Measurements from ENCODE around the gene OR9K2. TPM values are rescaled to one million over a fixed set of nuclear protein-coding genes. Genes with fewer than 3 reads are reported as not detected.
"Not testable (repeated sequence)": the region's sequence is repeated elsewhere in the genome, so short reads cannot be mapped to it uniquely, and the experiment has no call there.

Gene OR9K2
- total and polyA plus RNA-seq, 5 donors from 2014 or later: not detected

- H3K9me3 ChIP-seq (ENCODE audit: control insufficient read depth in 2 of 2, low read length in 2 of 2); H3K9me3 Mint-ChIP-seq; H3K36me3 ChIP-seq (ENCODE audit: control insufficient read depth, insufficient read depth, low read length); H3K27ac Mint-ChIP-seq; DNase-seq; H3K27me3 ChIP-seq (ENCODE audit: control insufficient read depth, insufficient read depth, low read length); H3K4me1 Mint-ChIP-seq; H3K27ac ChIP-seq (ENCODE audit: insufficient read depth, low read length, poor library complexity, severe bottlenecking); H3K4me3 Mint-ChIP-seq; H3K36me3 Mint-ChIP-seq; H3K4me3 ChIP-seq (ENCODE audit: low read depth, low read length); ATAC-seq (ENCODE audit: low read depth in 2 of 2); H3K4me1 ChIP-seq (ENCODE audit: control insufficient read depth, insufficient read depth, low read length, poor library complexity, severe bottlenecking): not testable (repeated sequence)
- peaks cover 13% of the 10 kb centered on the region for H3K27me3 Mint-ChIP-seq
These were observed 40.9 kb downstream of the OR9K2 start for GRCh38 chr12:55167010-55167640.

DNA sequence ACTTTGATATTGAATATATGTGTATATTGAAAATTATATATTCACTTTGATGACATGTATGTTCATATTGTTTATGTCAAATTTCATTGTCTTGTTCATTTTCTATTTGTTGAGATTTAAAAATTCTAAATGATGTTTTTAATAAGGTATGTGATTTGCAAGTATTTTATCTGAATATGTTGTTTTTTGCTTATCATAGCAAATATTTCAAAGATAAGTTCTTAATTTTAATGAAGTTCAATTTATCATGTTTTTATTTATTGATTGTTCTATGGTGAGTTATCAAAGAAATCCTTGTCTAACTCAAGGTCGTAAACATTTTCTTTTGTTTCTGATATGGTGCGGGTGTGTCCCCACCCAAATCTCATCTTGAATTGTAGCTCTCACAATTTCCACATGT, 45.2 kb downstream of the OR9K2 start:
- ATAC-seq (ENCODE audit: low read depth in 2 of 2): no peak
- Histone ChIP-seq H3K36me3 (ENCODE audit: control insufficient read depth, insufficient read depth, low read length) (no peaks in the 10 kb centered on the region), H3K4me3 (ENCODE audit: low read depth, low read length) (no peak overlapping the region), H3K4me1 (ENCODE audit: control insufficient read depth, insufficient read depth, low read length, poor library complexity, severe bottlenecking) (no peaks in the 10 kb centered on the region), H3K27me3 (ENCODE audit: control insufficient read depth, insufficient read depth, low read length) (peaks cover 7% of the 10 kb centered on the region), H3K27ac (ENCODE audit: insufficient read depth, low read length, poor library complexity, severe bottlenecking) (no peak overlapping the region), H3K9me3 (ENCODE audit: control insufficient read depth in 2 of 2, low read length in 2 of 2) (no peaks in the 10 kb centered on the region)
- no peaks in the 10 kb centered on the region for H3K4me1 Mint-ChIP-seq
- H3K36me3 Mint-ChIP-seq: no peaks in the 10 kb centered on the region
- H3K27ac Mint-ChIP-seq: no peak overlapping the region
- no peak overlapping the region for H3K4me3 Mint-ChIP-seq
- no peaks in the 10 kb centered on the region for H3K9me3 Mint-ChIP-seq
- DNase-seq: no peak
- H3K27me3 Mint-ChIP-seq: peaks cover 19% of the 10 kb centered on the region

DNA sequence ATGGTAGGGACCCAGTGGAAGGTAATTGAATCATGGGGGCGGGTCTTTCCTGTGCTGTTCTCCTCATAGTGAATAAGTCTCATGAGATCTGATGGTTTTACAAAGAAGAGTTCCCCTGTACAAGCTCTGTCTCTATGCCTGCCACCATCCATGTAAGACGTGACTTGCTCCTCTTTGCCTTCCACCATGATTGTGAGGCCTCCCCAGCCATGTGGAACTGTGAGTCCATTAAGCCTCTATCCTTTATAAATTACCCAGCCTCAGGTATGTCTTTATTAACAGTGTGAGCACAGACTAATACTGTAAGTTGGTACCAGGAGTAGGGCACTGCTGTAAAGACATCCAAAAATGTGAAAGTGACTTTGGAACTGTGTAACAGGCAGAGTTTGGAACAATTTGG, 45.6 kb downstream of the OR9K2 start:
- H3K9me3 Mint-ChIP-seq; H3K4me1 Mint-ChIP-seq; H3K27ac ChIP-seq (ENCODE audit: insufficient read depth, low read length, poor library complexity, severe bottlenecking); H3K9me3 ChIP-seq (ENCODE audit: control insufficient read depth in 2 of 2, low read length in 2 of 2); H3K27me3 ChIP-seq (ENCODE audit: control insufficient read depth, insufficient read depth, low read length); DNase-seq; H3K27ac Mint-ChIP-seq; H3K4me3 Mint-ChIP-seq; H3K36me3 ChIP-seq (ENCODE audit: control insufficient read depth, insufficient read depth, low read length); H3K36me3 Mint-ChIP-seq; H3K4me3 ChIP-seq (ENCODE audit: low read depth, low read length); H3K4me1 ChIP-seq (ENCODE audit: control insufficient read depth, insufficient read depth, low read length, poor library complexity, severe bottlenecking); ATAC-seq (ENCODE audit: low read depth in 2 of 2): not testable (repeated sequence)
- H3K27me3 Mint-ChIP-seq: peaks cover 23% of the 10 kb centered on the region

DNA sequence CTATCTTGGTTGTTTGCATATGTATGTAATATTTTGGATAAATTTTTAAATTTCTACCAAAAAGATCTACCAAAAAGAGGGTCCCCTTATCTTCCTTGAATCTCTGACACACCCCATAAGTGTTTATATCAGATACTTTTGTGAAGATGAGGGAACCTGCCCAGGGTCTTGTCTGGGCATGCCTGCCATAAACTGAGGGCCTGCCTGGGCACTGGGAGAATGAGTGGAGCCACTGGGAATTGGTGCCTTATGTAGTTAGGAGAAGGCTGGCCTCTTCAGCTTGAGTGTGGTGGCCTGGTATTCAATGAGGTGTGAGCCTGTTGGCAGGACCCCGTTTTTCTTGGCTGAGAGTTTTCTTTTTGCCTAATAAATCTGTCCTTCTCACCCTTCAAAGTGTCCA, 46.5 kb downstream of the OR9K2 start:
- ATAC-seq (ENCODE audit: low read depth in 2 of 2) (no peak), DNase-seq (no peak)
- Histone ChIP-seq H3K4me3 (ENCODE audit: low read depth, low read length) (no peak overlapping the region), H3K4me1 (ENCODE audit: control insufficient read depth, insufficient read depth, low read length, poor library complexity, severe bottlenecking) (no peaks in the 10 kb centered on the region), H3K27ac (ENCODE audit: insufficient read depth, low read length, poor library complexity, severe bottlenecking) (no peak overlapping the region), H3K9me3 (ENCODE audit: control insufficient read depth in 2 of 2, low read length in 2 of 2) (no peaks in the 10 kb centered on the region), H3K27me3 (ENCODE audit: control insufficient read depth, insufficient read depth, low read length) (peaks cover 8% of the 10 kb centered on the region), H3K36me3 (ENCODE audit: control insufficient read depth, insufficient read depth, low read length) (no peaks in the 10 kb centered on the region)
- Mint-ChIP-seq H3K4me1 (no peaks in the 10 kb centered on the region), H3K9me3 (no peaks in the 10 kb centered on the region), H3K36me3 (no peaks in the 10 kb centered on the region), H3K27me3 (peaks cover 29% of the 10 kb centered on the region), H3K4me3 (no peak overlapping the region), H3K27ac (no peak overlapping the region)

DNA sequence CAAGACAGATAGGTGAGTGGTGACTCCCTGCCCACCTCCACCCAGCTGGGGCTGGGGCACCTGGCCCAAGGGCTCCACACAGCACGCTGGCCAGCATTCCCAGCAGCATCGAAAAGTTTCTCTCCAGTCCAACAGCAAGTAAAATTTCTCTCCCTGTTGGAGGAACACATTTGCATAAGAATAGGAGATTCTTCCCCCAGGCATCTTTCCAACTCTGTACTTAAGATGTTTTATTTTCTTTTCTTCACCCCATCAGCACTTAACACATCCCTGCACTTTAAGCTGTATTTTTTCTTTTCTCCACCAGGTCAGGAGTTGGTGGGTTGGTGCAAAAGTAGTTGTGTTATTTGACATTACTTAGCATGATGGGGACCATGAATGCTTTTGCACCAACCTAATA, 47.2 kb downstream of the OR9K2 start:
- no peak for ATAC-seq (ENCODE audit: low read depth in 2 of 2)
- Histone ChIP-seq H3K4me3 (ENCODE audit: low read depth, low read length) (no peak overlapping the region), H3K9me3 (ENCODE audit: control insufficient read depth in 2 of 2, low read length in 2 of 2) (no peaks in the 10 kb centered on the region), H3K27ac (ENCODE audit: insufficient read depth, low read length, poor library complexity, severe bottlenecking) (no peak overlapping the region), H3K27me3 (ENCODE audit: control insufficient read depth, insufficient read depth, low read length) (peaks cover 8% of the 10 kb centered on the region), H3K4me1 (ENCODE audit: control insufficient read depth, insufficient read depth, low read length, poor library complexity, severe bottlenecking) (no peaks in the 10 kb centered on the region), H3K36me3 (ENCODE audit: control insufficient read depth, insufficient read depth, low read length) (no peaks in the 10 kb centered on the region)
- Mint-ChIP-seq H3K4me3 (no peak overlapping the region), H3K9me3 (peaks cover 0 to 3% (median 0%) of the 10 kb centered on the region in 7 donors), H3K4me1 (no peaks in the 10 kb centered on the region), H3K27me3 (peaks cover 37% of the 10 kb centered on the region), H3K36me3 (no peaks in the 10 kb centered on the region), H3K27ac (no peak overlapping the region)
- DNase-seq: no peak

Other genes with a start within 250 kb of the OR9K2 start
- 93.8 TPM for gene TESPA1, start 141.6 kb upstream of the OR9K2 start, total RNA-seq
- gene TESPA1, start 141.6 kb upstream of the OR9K2 start, polyA plus RNA-seq: 100 to 1,000 TPM in 2 of 4 donors, 10 to 100 TPM in 2; 78.0 to 121 (median 100) TPM
- not detected for gene NEUROD4, start 106.4 kb upstream of the OR9K2 start, total RNA-seq
- not detected for gene NEUROD4, start 106.4 kb upstream of the OR9K2 start, polyA plus RNA-seq
- not detected for gene OR10A7, start 94.6 kb downstream of the OR9K2 start, total RNA-seq
- not detected for gene OR10A7, start 94.6 kb downstream of the OR9K2 start, polyA plus RNA-seq
- not detected for gene OR6C74, start 118.2 kb downstream of the OR9K2 start, total RNA-seq
- gene OR6C74, start 118.2 kb downstream of the OR9K2 start, polyA plus RNA-seq: not detected
- not detected for gene OR6C6, start 170.2 kb downstream of the OR9K2 start, total RNA-seq
- gene OR6C6, start 170.2 kb downstream of the OR9K2 start, polyA plus RNA-seq: not detected
- gene OR6C1, start 187.9 kb downstream of the OR9K2 start, total RNA-seq: not detected
- not detected for gene OR6C1, start 187.9 kb downstream of the OR9K2 start, polyA plus RNA-seq
- gene OR6C3, start 204.3 kb downstream of the OR9K2 start, total RNA-seq: not detected
- not detected for gene OR6C3, start 204.3 kb downstream of the OR9K2 start, polyA plus RNA-seq
- gene OR6C75, start 236.6 kb downstream of the OR9K2 start, total RNA-seq: not detected
- not detected for gene OR6C75, start 236.6 kb downstream of the OR9K2 start, polyA plus RNA-seq

All from CD4-positive, CD25-positive, alpha-beta regulatory T cell (primary cell).